ENCODE results near the gene RBMS3. TPM values are rescaled to one million over a fixed set of nuclear protein-coding genes. Genes with fewer than 3 reads are reported as not detected.

RBMS3 gene
- total RNA-seq, 4 donors from 2014 or later: 3.8 to 18.7 (median 14.6) TPM

DNA sequence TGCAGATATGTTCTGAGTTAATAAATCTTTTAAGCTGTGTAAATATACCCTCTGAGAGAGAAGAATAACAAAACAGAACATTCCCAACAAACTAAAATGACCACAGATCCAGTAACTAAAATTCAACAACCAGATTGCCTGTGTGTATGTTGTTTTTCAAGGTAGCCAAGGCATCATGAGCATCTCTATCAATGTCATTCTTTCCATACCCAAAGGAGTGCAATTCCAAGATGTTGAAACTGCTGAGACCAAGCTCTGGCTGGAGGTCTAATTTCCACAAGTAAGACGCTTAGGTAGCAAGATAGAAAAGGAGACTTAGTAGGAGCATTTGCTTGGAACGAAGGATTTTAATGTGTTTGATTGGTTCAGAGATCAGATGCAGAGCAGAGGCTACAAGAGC is 276.3 kb downstream of the RBMS3 start:
- no peak for DNase-seq
- Histone ChIP-seq H3K4me3 (no peak overlapping the region), H3K4me1 (peaks cover 0 to 10% (median 1%) of the 10 kb centered on the region in 4 donors), H3K36me3 (no peaks in the 10 kb centered on the region), H3K27me3 (no peaks in the 10 kb centered on the region), H3K27ac (no peak overlapping the region), H3K9me3 (no peaks in the 10 kb centered on the region)
- in situ Hi-C loops (cut with MboI; ENCODE audit: low pct_ligation_motif_present in 1 of 4, low pct_unique_long_range_greater_than_20kb in 1 of 4, low sequenced_read_pairs in 3 of 4) (no loop called here), intact Hi-C loops (cut with DNase I; ENCODE audit: low total_unique reads) (no loop called here)
- WGBS, 2 donors (ENCODE audit: low coverage in 1 of 2): 64 to 80% methylated on average over 2 of the region's 2 CpGs
- TF ChIP-seq, protein P1, sequence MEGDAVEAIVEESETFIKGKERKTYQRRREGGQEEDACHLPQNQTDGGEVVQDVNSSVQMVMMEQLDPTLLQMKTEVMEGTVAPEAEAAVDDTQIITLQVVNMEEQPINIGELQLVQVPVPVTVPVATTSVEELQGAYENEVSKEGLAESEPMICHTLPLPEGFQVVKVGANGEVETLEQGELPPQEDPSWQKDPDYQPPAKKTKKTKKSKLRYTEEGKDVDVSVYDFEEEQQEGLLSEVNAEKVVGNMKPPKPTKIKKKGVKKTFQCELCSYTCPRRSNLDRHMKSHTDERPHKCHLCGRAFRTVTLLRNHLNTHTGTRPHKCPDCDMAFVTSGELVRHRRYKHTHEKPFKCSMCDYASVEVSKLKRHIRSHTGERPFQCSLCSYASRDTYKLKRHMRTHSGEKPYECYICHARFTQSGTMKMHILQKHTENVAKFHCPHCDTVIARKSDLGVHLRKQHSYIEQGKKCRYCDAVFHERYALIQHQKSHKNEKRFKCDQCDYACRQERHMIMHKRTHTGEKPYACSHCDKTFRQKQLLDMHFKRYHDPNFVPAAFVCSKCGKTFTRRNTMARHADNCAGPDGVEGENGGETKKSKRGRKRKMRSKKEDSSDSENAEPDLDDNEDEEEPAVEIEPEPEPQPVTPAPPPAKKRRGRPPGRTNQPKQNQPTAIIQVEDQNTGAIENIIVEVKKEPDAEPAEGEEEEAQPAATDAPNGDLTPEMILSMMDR (IDR thresholded peaks at IDR 0.05): no peak
- TF ChIP-seq POLR2A (IDR thresholded peaks at IDR 0.05): no peak
- no peak for TF ChIP-seq POLR2AphosphoS5 (IDR thresholded peaks at IDR 0.05)
- no peak for TF ChIP-seq EP300 (IDR thresholded peaks at IDR 0.05; ENCODE audit: low read depth)

DNA sequence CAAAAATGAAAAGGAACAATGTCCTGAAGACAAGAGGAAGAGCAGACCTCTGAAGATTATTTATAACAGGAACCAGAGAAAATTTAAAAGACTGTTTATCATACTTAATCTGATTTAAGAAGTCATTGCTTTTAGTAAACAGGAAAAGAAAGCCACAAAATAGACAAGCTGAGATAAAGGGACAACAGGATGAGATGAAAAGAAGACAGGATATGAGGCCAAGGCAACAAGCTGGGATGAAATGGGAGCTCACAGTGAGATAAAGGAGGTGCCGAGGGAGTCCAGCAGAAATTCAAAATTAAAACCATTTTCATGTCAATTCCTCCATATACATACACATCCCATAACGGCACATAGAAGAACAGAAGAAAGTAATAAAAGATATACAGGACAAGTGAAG is 277.0 kb downstream of the RBMS3 start:
- H3K36me3 ChIP-seq: no peaks in the 10 kb centered on the region
- 67 to 82% methylated on average over 2 of the region's 2 CpGs for WGBS, 2 donors (ENCODE audit: low coverage in 1 of 2)
- intact Hi-C loops (cut with DNase I; ENCODE audit: low total_unique reads): no loop called here
- peaks cover 0 to 10% (median 1%) of the 10 kb centered on the region in 4 donors for H3K4me1 ChIP-seq
- no peak for DNase-seq
- no peaks in the 10 kb centered on the region for H3K9me3 ChIP-seq
- no peaks in the 10 kb centered on the region for H3K27me3 ChIP-seq
- no peak overlapping the region for H3K27ac ChIP-seq
- H3K4me3 ChIP-seq: no peak overlapping the region
- in situ Hi-C loops (cut with MboI; ENCODE audit: low pct_ligation_motif_present in 1 of 4, low pct_unique_long_range_greater_than_20kb in 1 of 4, low sequenced_read_pairs in 3 of 4): no loop called here
- TF ChIP-seq, protein P1 (IDR thresholded peaks at IDR 0.05): no peak
- no peak for TF ChIP-seq POLR2AphosphoS5 (IDR thresholded peaks at IDR 0.05)
- no peak for TF ChIP-seq EP300 (IDR thresholded peaks at IDR 0.05; ENCODE audit: low read depth)
- TF ChIP-seq POLR2A (IDR thresholded peaks at IDR 0.05): no peak

DNA sequence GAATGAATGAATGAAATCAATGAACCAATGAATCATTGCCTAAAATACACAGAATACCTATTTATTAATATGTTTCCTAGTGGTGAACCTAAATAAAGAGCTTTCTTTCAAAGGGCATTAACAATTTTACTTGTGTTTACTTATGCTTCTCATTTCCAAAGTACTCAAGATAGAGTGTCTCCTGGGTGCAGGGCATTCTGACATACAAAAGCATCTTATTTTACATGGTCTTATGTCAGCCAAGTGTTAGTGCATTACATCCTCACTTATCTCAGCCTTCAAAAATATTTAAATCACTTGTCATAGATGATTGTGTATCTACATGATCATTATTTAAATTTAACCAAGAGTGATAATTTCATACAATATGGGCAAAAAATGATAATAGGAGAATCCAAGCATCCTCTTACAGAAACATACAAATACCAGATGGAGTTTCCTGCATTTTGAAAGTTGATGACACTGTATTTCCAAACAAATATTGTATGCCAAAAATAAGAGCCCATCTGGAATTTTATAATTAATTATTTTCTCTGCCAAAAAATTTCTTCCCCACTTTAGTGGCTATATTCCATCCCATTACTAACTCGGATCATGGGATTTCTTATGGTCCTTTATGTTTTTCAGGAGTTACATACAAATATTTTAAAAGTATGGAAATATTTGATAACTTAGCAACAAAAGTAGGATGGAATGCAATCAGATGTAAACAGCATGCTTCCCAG is 279.0 kb downstream of the RBMS3 start:
- H3K9me3 ChIP-seq: no peaks in the 10 kb centered on the region
- in situ Hi-C loops (cut with MboI; ENCODE audit: low pct_ligation_motif_present in 1 of 4, low pct_unique_long_range_greater_than_20kb in 1 of 4, low sequenced_read_pairs in 3 of 4) (no loop called here), intact Hi-C loops (cut with DNase I; ENCODE audit: low total_unique reads) (no loop called here)
- TF ChIP-seq POLR2AphosphoS5 (IDR thresholded peaks at IDR 0.05) (no peak), EP300 (IDR thresholded peaks at IDR 0.05; ENCODE audit: low read depth) (no peak), POLR2A (IDR thresholded peaks at IDR 0.05) (no peak)
- TF ChIP-seq, protein P1 (IDR thresholded peaks at IDR 0.05): no peak
- 58 to 72% methylated on average over 1 of the region's 1 CpG for WGBS, 2 donors (ENCODE audit: low coverage in 1 of 2)
- H3K27me3 ChIP-seq: no peaks in the 10 kb centered on the region
- DNase-seq: no peak
- peaks cover 0 to 6% (median 0%) of the 10 kb centered on the region in 4 donors for H3K4me1 ChIP-seq
- no peak overlapping the region for H3K4me3 ChIP-seq
- no peak overlapping the region for H3K27ac ChIP-seq
- H3K36me3 ChIP-seq: no peaks in the 10 kb centered on the region

DNA sequence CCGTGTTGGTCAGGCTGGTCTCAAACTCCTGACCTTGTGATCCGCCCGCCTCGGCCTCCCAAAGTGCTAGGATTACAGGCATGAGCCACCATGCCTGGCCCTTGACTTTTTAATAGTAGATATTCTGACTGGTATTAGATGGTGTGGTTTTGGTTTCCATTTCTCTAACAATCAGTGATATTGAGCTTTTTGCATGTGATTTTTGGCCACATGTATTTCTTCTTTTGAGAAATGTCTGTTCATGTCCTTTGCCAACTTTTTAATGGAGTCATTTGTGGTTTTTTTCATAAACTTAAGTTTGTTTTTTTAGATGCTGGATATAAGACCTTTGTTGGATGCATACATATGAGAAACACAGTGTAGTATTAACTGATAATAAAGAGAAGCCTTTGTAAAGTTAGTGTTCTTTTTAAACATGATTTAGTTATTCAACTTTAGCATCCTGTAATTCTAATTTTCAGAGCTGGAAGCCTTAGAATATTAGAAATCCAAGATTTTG is 280.8 kb downstream of the RBMS3 start:
- no peak for DNase-seq
- H3K4me3 ChIP-seq: no peak overlapping the region
- H3K9me3 ChIP-seq: no peaks in the 10 kb centered on the region
- 80 to 95% methylated on average over 4 of the region's 4 CpGs for WGBS, 2 donors (ENCODE audit: low coverage in 1 of 2)
- no peak overlapping the region for H3K27ac ChIP-seq
- no peaks in the 10 kb centered on the region for H3K4me1 ChIP-seq
- H3K27me3 ChIP-seq: no peaks in the 10 kb centered on the region
- in situ Hi-C loops (cut with MboI; ENCODE audit: low pct_ligation_motif_present in 1 of 4, low pct_unique_long_range_greater_than_20kb in 1 of 4, low sequenced_read_pairs in 3 of 4) (no loop called here), intact Hi-C loops (cut with DNase I; ENCODE audit: low total_unique reads) (no loop called here)
- TF ChIP-seq, protein P1 (IDR thresholded peaks at IDR 0.05): no peak
- no peak for TF ChIP-seq EP300 (IDR thresholded peaks at IDR 0.05; ENCODE audit: low read depth)
- TF ChIP-seq POLR2AphosphoS5 (IDR thresholded peaks at IDR 0.05): no peak
- no peak for TF ChIP-seq POLR2A (IDR thresholded peaks at IDR 0.05)
- no peaks in the 10 kb centered on the region for H3K36me3 ChIP-seq
